ENCODE data around the gene APOBEC3A. TPM values are rescaled to one million over a fixed set of nuclear protein-coding genes. Genes with fewer than 3 reads are reported as not detected.
A peak's percentile ranks its signal among the peaks of the same experiment; 100 is the strongest.

Gene APOBEC3A
- total and polyA plus RNA-seq, 2 of the 8 experiments (the other 6 are each of a cell fraction or from before 2014, with no cell fraction given): not detected

DNA sequence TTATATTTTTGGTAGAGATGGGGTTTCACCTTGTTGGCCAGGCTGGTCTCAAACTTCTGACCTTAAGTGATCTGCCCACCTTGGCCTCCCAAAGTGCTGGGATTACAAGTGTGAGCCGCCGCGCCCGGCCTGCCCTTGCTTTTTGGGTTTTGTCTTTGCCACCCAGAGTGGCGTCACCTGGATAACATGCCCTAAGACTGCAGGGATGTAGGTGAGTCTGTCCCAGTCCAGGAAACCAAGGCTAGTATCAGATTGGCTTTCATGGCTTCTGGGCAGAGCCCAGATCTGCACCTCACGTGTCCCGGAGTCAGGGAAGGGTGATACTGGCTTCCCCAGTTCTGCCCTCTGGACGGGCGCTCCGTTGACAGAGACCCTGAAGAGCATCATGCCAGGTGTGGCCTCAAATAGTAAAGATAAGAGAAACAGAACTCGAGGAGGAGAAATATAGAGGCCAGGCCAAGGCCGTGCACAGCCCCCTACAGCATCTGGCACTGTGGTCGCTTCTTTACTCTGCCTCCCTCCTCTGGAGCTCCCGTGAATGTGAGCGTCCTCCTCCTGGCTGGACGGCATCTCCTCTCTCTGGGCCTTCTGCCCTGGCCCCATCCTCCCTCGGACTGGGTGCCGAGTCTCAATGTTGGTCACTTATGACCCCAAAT, 16.9 kb downstream of the APOBEC3A start:
- no peak overlapping the region for H2BK12ac ChIP-seq (ENCODE audit: low read depth, low read length)
- no peak overlapping the region for H2BK5ac ChIP-seq (ENCODE audit: low read depth, low read length)
- no peak overlapping the region for H2BK20ac ChIP-seq (ENCODE audit: low read length)
- H3K56ac ChIP-seq (replicated peaks; ENCODE audit: insufficient read length, low read depth, low read length): no peak overlapping the region
- no peak overlapping the region for H3K14ac ChIP-seq (ENCODE audit: insufficient read length)
- H3K23me2 ChIP-seq (ENCODE audit: low read depth, low read length): no peaks in the 10 kb centered on the region
- TF ChIP-seq SIX5 (IDR thresholded peaks at IDR 0.05; ENCODE audit: low read depth, low read length): no peak
- H3K23ac ChIP-seq (ENCODE audit: insufficient read length): no peak overlapping the region
- H2BK120ac ChIP-seq (replicated peaks; ENCODE audit: low read depth, low read length): no peak overlapping the region
- H2AFZ ChIP-seq (ENCODE audit: low read length): no peak overlapping the region
- no peaks in the 10 kb centered on the region for H3K79me2 ChIP-seq (ENCODE audit: control insufficient read depth in 1 of 2, insufficient read depth in 2 of 2, low read length in 2 of 2)
- 0 out of 2 replicates have a peak overlapping the region, but pooled peaks have one; percentile 77 for H2BK15ac ChIP-seq (ENCODE audit: low read length)
- POLR2A ChIA-PET (ENCODE audit: partially characterized antibody): interaction anchor here (1.2 kb wide), 1 partner anchor 28 kb away, joined by 3 read pairs; no protein-coding TSS in a partner anchor
- CTCF ChIA-PET (ENCODE audit: partially characterized antibody): interaction anchor here (0.7 to 7.1 kb wide), 33 partner anchors 8 to 510 kb away, joined by 3 to 63 read pairs (median 5); partner anchors contain the start of genes APOBEC3B, APOBEC3C and APOBEC3D
- H3K4me1 ChIP-seq (replicated peaks in 1 of 4; ENCODE audit: control insufficient read depth in 3 of 4, insufficient read depth in 4 of 4, low read length in 3 of 4): peaks cover 0 to 4% (median under 1%) of the 10 kb centered on the region in 4 experiments; a peak in 2 of 7 replicates
- no peak overlapping the region for H3K4ac ChIP-seq (replicated peaks; ENCODE audit: insufficient read length, low read depth, low read length)
- no peak overlapping the region for H4K5ac ChIP-seq (ENCODE audit: insufficient read length, low read depth, low read length)
- no peak overlapping the region for H3K27ac ChIP-seq (ENCODE audit: low read depth, low read length)
- H4K91ac ChIP-seq (replicated peaks; ENCODE audit: insufficient read length, low read length): no peak overlapping the region
- no peak overlapping the region for H2AK5ac ChIP-seq (ENCODE audit: low read depth, low read length)
- H3K36me3 ChIP-seq (ENCODE audit: control insufficient read depth in 2 of 4, insufficient read depth in 4 of 4, low read length in 3 of 4): no peaks in the 10 kb centered on the region
- DNase-seq (ENCODE audit: low read depth in 1 of 2, low spot score in 2 of 2) (no peak), FAIRE-seq (no peak)
- no peak overlapping the region; the same call in 1 of the 2 replicates for H4K8ac ChIP-seq (ENCODE audit: extremely low read depth, insufficient read depth, low read length)
- no peak overlapping the region for H3K4me2 ChIP-seq (ENCODE audit: insufficient read depth in 1 of 2, low read depth in 2 of 2, low read length in 2 of 2)
- H3K4me3 ChIP-seq (ENCODE audit: extremely low read depth in 1 of 4, insufficient read depth in 2 of 4, low read depth in 3 of 4, low read length in 4 of 4): no peak overlapping the region
- 93% methylated on average over 18 of the region's 18 CpGs; no CpG with 5 or more reads in 1 of the 2 experiments for WGBS, 2 experiments (ENCODE audit: extremely low coverage in 1 of 2, insufficient coverage in 1 of 2, insufficient read length in 1 of 2, insufficient replicate concordance in 2 of 2, low coverage in 1 of 2, low lambda C conversion rate in 2 of 2, missing lambda C conversion rate in 1 of 2)
- H3K9ac ChIP-seq (replicated peaks in 1 of 4; ENCODE audit: extremely low read depth in 1 of 4, low read depth in 3 of 4, low read length in 3 of 4): no peak overlapping the region
- no peak overlapping the region for H3K18ac ChIP-seq (ENCODE audit: extremely low read depth, low read length)
- H3K27me3 ChIP-seq (replicated peaks in 1 of 4; ENCODE audit: control insufficient read depth in 3 of 4, extremely low read depth in 1 of 4, insufficient read depth in 3 of 4, low read length in 3 of 4): no peaks in the 10 kb centered on the region; a peak in 2 of 7 replicates
- H4K20me1 ChIP-seq (replicated peaks in 1 of 2; ENCODE audit: control insufficient read depth in 1 of 2, insufficient read depth in 2 of 2, low read length in 2 of 2): no peaks in the 10 kb centered on the region
- H3K9me3 ChIP-seq (ENCODE audit: insufficient read depth in 2 of 2, low read depth in 1 of 2, low read length in 1 of 2): peaks cover 6 to 18% of the 10 kb centered on the region in 2 experiments; a peak in 3 of 4 replicates
- H3K79me1 ChIP-seq (ENCODE audit: low read depth, low read length): no peaks in the 10 kb centered on the region
